Germinal center (tissue), 1 donor: Measurements from ENCODE around the gene TRHDE.

ENCODE experiments used
- DNase-seq: peaks from one replicate; pipeline ENCODE4 v3.0.0; 2012; ENCODE audit warnings: mixed read lengths, low spot score

The TRHDE gene

DNA sequence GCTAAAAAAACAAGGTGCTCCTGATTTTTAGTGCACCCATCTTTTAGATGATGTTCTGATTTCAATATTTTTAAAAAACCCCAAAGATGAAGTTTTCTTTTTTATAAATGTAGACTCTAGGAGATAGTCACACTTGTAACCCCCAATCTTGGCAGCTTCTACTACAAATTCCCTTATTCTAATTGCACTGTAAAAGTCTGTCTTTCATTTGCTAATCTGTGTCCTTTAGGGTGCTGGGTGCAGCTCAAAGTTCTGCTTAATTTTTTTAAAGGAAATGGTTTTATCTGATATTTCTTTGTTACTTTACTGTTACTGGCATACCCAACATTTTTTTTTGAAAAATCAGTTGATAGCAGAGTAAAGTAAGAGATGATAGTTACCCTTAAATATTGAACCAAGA lies 172.0 kb downstream of the TRHDE start:
- DNase-seq = no peak

DNA sequence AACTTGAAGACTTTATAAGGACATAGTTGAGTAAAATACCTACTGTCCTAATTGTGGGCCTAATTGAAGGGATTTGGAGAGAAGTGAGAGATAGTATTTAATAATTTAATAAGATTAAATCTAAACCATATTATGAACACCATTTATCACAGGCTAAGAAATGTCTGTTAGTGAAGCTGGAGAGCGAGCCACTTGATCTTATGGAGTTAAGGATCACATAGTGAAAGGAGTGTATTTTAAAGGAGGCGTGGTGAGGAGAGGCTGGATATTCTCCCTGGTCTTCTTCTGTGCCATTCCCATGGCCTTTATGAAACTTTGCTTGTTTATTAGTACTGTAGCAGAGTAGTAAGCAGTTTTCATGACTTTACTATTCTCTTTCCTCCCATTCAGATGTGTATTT lies 172.4 kb downstream of the TRHDE start:
- no peak for DNase-seq

GRCh38 chr12:72448089-72448488 lies 175.9 kb downstream of the TRHDE start:
- no peak for DNase-seq

DNA sequence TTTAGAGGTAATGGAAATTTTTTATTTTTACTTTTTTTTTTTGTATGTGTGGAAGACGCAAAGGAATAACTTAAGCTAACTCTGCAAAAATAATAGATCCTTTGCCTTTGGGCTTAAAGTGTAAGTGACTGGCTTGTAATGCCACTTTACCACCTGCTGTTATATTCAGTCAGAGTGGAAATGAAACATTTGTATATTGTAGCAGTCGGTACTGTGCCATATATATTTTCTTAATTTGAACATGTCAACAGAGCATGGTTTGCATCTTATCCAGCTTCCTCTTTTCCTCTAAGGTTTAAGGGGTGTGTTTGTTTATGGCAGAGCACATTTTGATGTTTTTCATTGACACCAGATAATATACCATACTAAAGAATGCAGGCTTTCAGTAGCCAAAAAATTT lies 176.6 kb downstream of the TRHDE start:
- no peak for DNase-seq

- DNase-seq = no peak
These were observed 180.9 kb downstream of the TRHDE start for GRCh38 chr12:72453066-72453465.

GRCh38 chr12:72453550-72453949 lies 181.4 kb downstream of the TRHDE start:
- DNase-seq = no peak

DNA sequence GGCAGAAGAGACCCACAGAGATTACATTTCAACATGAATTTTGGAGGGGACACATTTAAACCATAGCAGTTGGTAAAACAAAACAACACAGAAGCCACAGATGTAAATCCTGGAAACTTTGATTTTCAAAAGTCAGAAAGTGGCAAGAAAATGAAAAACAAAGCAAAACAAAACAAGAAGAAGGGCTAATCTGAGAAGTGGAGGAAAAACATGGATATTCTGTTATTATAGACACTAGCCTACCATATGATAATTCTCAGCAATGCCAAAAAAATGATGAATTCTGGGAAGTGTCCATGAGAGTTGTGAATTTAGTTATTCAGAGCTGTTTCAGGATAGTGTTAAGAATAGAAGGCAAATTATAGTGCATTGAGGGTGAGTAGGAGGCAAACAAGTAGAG lies 192.3 kb downstream of the TRHDE start:
- DNase-seq = no peak

DNA sequence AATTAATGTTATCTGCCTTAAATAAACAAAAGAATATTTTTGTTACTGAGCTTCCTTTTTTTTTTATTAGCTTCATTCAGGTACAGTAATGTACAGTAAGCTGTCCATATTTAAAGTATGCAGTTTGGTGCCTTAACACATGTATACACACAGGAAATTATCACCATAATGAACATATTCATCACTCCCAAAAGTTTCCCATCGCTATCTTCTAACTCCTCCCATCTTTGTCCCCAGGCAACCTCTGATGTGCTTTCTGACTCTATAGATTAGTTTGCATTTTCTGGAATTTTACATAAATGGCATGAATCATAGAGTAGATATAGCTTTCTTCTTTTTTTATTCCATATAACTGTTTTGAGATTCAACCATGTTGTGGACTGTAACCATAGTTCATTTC lies 193.0 kb downstream of the TRHDE start:
- no peak for DNase-seq

DNA sequence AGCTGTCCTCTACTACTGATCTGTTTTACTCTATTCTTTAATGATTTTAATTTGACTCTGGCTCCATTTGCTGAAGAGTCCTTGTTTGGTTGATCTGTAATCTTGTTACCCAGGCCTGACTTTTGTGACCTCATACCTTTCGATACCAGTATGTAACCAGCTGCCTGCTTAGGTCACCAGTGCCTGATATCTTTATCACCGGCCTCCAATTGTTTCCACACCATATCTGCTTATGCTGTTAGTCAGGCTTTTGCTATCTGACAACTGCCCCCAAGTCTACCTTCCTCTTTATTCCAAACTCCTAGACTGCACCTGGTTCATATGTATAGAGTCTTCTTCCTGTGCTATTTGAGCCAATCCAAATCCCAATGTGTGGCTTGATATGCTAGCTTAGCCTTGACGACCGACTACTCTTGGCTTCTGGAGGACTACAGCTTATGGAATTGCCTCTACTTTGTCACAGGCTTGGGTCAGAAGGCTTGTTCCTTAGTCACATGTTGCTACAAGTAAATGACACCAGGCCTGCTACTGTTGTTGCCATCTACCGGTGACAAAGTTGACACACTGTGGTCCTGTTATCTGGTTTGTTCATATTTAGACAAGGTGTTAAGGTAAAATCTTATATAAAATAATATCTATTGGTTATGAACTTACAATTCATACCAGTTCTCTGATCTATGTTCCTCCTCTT lies 193.9 kb downstream of the TRHDE start:
- no peak for DNase-seq

DNA sequence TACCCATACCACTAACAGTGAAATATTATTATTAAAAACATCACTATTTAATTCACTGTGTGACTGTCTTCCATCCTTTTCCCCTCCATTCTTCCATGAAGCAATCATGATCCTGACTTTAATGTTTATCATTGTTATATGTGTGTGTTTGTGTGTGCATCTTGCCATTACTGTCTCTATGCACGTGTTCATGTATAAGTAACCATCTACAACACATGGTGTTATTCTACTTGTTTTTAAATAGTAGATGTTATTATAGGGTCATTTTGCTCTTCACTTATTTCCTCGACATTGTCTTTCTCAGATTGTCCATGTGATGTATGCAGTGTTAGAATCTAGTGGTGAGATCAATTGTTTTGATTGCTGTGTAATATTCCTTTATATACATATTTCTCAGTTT lies 195.8 kb downstream of the TRHDE start:
- no peak for DNase-seq

GRCh38 chr12:72468505-72468904 lies 196.3 kb downstream of the TRHDE start:
- DNase-seq = no peak

DNA sequence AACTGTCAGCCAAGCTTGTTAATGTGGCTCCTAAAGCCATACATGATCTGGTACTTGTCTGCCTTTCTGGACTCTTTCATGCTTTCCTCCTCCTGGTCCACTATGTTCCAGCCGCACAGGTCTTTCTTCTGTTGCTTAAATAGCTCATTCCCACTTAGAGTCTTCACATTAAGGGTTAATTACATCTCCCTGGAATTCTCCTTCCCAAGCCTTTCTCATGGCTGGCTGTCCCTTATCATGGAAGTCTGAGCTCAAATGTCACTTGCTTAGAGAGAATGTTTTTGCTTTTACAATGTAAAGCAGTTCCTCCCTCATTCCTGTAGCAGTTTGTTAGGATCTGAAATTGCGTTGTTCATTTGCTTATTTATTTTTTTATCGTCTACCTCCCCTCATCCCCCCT lies 199.6 kb downstream of the TRHDE start:
- no peak for DNase-seq

DNA sequence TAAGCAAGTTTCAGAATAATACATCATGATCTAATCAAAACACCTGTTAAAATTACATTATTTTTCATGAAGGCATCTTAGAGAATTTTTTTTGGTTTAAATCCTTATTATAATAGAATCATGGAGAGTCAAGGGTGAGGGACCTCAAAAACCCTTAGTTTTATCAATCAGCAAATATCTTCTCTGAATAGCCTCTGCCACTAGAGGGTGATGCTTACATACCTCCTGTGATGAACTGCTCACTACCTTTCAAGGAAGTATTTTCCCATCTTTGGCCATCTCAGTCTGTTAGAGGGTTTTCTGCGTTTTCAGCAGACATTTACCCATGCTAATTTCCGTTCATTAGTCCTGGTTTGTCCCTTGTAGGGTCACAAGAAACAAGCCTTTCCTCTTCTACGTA lies 200.2 kb downstream of the TRHDE start:
- no peak for DNase-seq

DNA sequence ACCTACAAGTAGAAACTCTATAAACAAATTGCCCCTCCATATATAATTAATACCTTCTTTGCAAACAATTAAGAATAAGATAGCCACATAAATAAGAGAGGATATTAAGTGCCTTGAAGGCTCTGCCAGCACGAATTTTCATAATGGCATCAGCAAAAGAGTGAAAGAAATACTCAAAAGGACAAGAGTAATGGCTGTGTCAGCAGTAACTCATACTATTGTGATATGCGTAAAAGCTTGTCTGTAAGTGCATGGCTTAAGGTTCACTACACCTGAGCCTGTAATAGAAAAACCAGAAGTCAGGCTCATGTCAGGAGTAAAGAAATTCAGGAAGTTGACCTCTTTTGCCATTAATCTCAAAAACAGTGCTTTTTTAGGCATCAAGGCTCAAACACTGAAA lies 204.1 kb downstream of the TRHDE start:
- no peak for DNase-seq

DNA sequence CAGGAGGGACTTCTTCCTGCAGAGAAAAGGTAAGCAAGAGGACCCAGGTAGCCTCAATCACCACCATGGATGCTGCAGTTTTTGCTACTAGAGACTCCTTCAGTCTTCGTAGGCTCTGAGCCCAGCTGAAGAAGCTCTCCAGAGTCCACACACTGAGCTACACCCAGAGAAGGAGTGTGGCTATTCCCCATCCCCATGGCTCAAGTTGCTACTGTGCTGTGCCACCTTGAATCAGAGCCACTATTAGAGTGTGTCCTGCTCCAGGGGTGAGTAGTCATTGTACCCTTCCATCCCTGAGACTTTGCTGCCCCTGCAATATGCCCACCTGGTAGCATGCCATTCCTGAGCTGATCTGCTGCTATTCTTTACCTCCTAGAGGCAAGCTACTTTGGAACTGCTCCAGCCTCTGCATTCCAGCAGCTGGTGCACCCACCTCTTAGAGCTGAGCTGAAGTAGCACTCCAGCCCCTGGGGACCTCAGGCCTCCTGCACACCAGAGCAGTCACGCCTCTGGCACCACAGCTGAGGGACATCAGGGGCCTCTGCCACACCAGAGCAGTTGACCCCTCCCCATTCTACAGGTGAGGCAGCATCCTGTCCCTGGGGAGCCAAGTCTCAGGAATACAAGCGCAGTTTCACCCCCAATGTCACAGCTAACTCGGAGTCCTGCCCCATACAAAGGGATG lies 213.0 kb downstream of the TRHDE start:
- DNase-seq = no peak

GRCh38 chr12:72491426-72491825 lies 219.3 kb downstream of the TRHDE start:
- no peak for DNase-seq

DNA sequence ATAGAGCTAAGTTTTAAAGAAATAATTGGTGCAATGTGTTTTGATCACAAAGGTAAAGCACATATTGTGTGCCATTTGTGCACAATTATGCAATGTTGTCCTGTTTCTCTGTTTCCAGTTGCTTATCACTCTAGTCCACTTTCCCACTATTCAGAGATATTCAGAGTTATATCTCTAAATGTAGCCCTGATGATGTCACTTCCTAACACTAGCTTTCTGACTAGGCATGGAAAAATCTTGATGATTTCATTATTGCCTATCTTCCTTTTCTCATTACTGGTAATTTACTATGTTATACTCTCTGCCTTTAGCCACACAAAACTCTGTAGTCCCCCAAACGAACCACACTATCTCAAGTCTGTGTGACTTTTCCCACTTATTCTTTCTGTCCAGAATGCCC lies 221.2 kb downstream of the TRHDE start:
- DNase-seq = no peak

GRCh38 chr12:72498354-72498753 lies 226.2 kb downstream of the TRHDE start:
- DNase-seq = no peak

GRCh38 chr12:72499244-72499643 lies 227.1 kb downstream of the TRHDE start:
- no peak for DNase-seq

DNA sequence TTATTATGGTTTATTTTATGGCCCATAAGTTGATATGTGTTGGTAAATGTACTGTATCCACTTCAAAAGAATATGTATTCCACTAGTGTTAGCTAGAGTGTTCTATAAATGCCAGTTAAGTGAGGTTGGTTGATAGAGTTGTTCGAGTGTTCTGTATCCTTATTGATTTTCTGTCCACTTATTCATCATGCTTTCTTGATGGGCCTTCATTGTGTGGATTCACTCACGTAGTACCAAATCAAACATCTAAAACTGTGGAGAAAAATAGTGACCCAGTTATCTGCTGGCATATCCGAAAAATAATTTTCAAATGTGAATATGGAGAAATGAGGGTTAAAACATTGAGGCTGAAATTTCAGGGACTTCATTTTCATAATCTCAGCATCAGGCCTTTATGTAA lies 230.4 kb downstream of the TRHDE start:
- no peak for DNase-seq

GRCh38 chr12:72505227-72505626 lies 233.1 kb downstream of the TRHDE start:
- no peak for DNase-seq

DNA sequence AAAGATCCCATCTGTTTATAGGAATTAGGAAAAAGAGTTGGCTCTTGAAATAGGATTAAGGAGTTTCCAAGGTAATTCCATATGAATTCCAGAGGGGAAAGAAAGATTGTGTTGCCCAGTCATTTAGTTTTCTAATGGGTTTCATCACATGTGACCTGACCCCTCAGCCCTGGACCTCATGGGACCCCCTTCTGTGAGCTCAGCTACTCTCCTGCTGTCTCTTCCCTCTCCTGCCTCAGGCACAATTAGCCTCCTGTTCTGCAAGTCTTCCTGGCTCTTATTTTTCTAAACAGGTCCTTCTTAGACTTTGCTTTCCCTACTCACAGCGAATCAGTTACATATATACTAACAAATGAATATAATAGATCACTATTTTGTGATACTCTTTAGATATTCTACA lies 237.7 kb downstream of the TRHDE start:
- no peak for DNase-seq

DNA sequence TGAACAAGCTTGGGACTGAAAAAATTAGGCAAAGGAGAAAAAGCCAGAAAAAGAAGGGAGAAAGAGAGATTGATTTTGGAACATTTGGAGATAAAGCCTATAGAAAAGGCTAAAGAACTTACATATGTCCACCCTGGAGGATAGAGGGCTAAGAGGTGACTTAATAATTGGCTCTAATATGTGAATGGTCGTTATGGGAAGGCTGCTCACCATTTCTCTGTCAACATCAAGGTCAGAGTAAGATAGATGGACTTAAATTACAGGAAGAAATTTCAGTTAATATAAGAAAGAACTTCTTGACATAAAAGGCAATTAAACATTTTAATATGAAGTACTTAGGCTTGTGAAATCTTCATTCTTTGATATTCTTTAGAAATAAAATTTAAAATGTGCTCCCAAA lies 238.6 kb downstream of the TRHDE start:
- DNase-seq = no peak

DNA sequence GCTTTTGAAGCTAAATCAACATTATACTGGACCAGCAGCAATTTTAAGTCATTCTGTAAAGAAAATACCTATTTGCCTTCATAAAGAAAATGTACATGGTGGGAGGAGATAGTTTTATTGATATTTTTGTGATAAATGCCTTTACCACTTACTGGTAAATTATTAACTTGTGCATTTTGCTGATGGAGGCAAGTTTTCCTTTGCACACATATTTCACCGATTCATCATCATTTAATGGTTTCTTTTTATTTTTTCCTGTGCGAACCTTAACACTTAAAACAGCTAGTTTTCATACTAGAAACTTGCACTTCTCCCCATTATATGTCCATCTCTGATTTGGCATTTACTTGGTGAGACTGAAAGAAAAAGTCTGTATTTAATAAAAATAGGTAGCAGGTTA lies 239.3 kb downstream of the TRHDE start:
- DNase-seq = no peak
